Astrocyte (in vitro differentiated cells and primary cell): ENCODE data around the gene POLR1E. TPM values are rescaled to one million over a fixed set of nuclear protein-coding genes. Genes with fewer than 3 reads are reported as not detected.

Experiments
- DNase-seq: peaks from one replicate; pipeline ENCODE4 v3.0.0-alpha.2; 2010; ENCODE audit warnings: low read depth
- FAIRE-seq: peaks from 2 replicates; lab custom pipeline; 2011; peaks lifted over from hg19 to GRCh38; lab: Jason Lieb, UNC
- H2AFZ ChIP-seq: 2 replicates; pipeline ENCODE4 v1.6.0; 2012; ENCODE audit warnings: low read depth, low read length, inconsistent platforms
- H3K27ac ChIP-seq: 2 replicates; pipeline ENCODE4 v1.5.1; 2011; ENCODE audit warnings: low read depth, low read length, inconsistent platforms
- H3K27me3 ChIP-seq: 2 replicates; pipeline ENCODE4 v1.6.0; 2011; ENCODE audit warnings: low read length, inconsistent platforms; ENCODE audit not compliant: insufficient read depth
- H3K36me3 ChIP-seq: 2 replicates; pipeline ENCODE4 v1.5.1; 2011; ENCODE audit warnings: low read length, inconsistent platforms; ENCODE audit not compliant: insufficient read depth
- H3K4me1 ChIP-seq: 2 replicates; pipeline ENCODE4 v1.5.1; 2011; ENCODE audit warnings: low read length, inconsistent platforms; ENCODE audit not compliant: insufficient read depth
- H3K4me2 ChIP-seq: 2 replicates; pipeline ENCODE4 v1.6.0; 2012; ENCODE audit warnings: low read length, inconsistent platforms
- H3K4me3 ChIP-seq: 2 replicates; pipeline ENCODE4 v1.5.1; 2011; ENCODE audit warnings: low read depth, mild to moderate bottlenecking, low read length, inconsistent platforms; ENCODE audit not compliant: insufficient read depth
- H3K79me2 ChIP-seq: 2 replicates; pipeline ENCODE4 v1.6.0; 2012; ENCODE audit warnings: mild to moderate bottlenecking, low read length, inconsistent platforms; ENCODE audit not compliant: insufficient read depth
- H3K9ac ChIP-seq: 2 replicates; pipeline ENCODE4 v1.6.0; 2012; ENCODE audit warnings: mild to moderate bottlenecking, low read length, inconsistent platforms
- H3K9me3 ChIP-seq: 2 replicates; pipeline ENCODE4 v1.5.1; 2012; ENCODE audit warnings: low read depth, mild to moderate bottlenecking, low read length, inconsistent platforms; ENCODE audit not compliant: insufficient read depth
- H4K20me1 ChIP-seq: 2 replicates; pipeline ENCODE4 v1.6.0; 2012; ENCODE audit warnings: low read length, inconsistent platforms; ENCODE audit not compliant: insufficient read depth
- H3K27ac Mint-ChIP-seq: one replicate; pipeline ENCODE4 v1.8.0; 2021; ENCODE audit warnings: mild to moderate bottlenecking, mixed read lengths; ENCODE audit not compliant: unreplicated experiment
- H3K27me3 Mint-ChIP-seq: one replicate; pipeline ENCODE4 v1.8.0; 2021; ENCODE audit warnings: low read depth, mixed read lengths; ENCODE audit not compliant: unreplicated experiment
- H3K36me3 Mint-ChIP-seq: one replicate; pipeline ENCODE4 v1.8.0; 2021; ENCODE audit warnings: low read depth, mixed read lengths; ENCODE audit not compliant: unreplicated experiment
- H3K4me1 Mint-ChIP-seq: one replicate; pipeline ENCODE4 v1.8.0; 2021; ENCODE audit warnings: low read depth, mixed read lengths; ENCODE audit not compliant: unreplicated experiment
- H3K4me3 Mint-ChIP-seq: one replicate; pipeline ENCODE4 v1.8.0; 2021; ENCODE audit warnings: mild to moderate bottlenecking, moderate library complexity, mixed read lengths; ENCODE audit not compliant: unreplicated experiment
- H3K9me3 Mint-ChIP-seq: one replicate; pipeline ENCODE4 v1.8.0; 2021; ENCODE audit warnings: mild to moderate bottlenecking, mixed read lengths; ENCODE audit not compliant: unreplicated experiment
- CTCF ChIP-seq: IDR thresholded peaks from 2 replicates; pipeline ENCODE4 v1.5.1; 2011; ENCODE audit warnings: low read depth, mild to moderate bottlenecking, inconsistent platforms, low read length, moderate library complexity; ENCODE audit not compliant: insufficient read depth
- EZH2 ChIP-seq: IDR thresholded peaks from 2 replicates; pipeline ENCODE4 v1.6.1; 2012; ENCODE audit warnings: mild to moderate bottlenecking, low read length, inconsistent platforms; ENCODE audit not compliant: insufficient read depth
- total RNA-seq: library from RNA; stranded (reverse); gene quantifications from 2 replicates; pipeline ENCODE4 v1.2.1, GENCODE V29; 2021

The POLR1E gene
- total RNA-seq, 1 donor from 2014 or later = 23.2 TPM

- peaks cover 7% of the 10 kb centered on the region for H3K4me1 ChIP-seq
- H3K4me3 Mint-ChIP-seq = no peak overlapping the region
- no peak overlapping the region for H3K4me2 ChIP-seq
- peaks cover 1% of the 10 kb centered on the region for H3K9me3 Mint-ChIP-seq
- peaks cover 6% of the 10 kb centered on the region for H3K79me2 ChIP-seq
- FAIRE-seq (no peak), DNase-seq (no peak)
- H2AFZ ChIP-seq = no peak overlapping the region
- H3K27ac Mint-ChIP-seq = no peak overlapping the region
- no peak overlapping the region for H3K4me3 ChIP-seq
- peaks cover 6% of the 10 kb centered on the region for H3K4me1 Mint-ChIP-seq
- peaks cover 48% of the 10 kb centered on the region for H3K36me3 ChIP-seq
- H3K36me3 Mint-ChIP-seq = peaks cover 39% of the 10 kb centered on the region
- no peaks in the 10 kb centered on the region for H3K27me3 ChIP-seq
- no peaks in the 10 kb centered on the region for H3K9me3 ChIP-seq
- no peak overlapping the region for H3K27ac ChIP-seq
- H4K20me1 ChIP-seq = peaks cover 51% of the 10 kb centered on the region
- no peaks in the 10 kb centered on the region for H3K27me3 Mint-ChIP-seq
- H3K9ac ChIP-seq = no peak overlapping the region
- TF ChIP-seq CTCF = no peak
- no peak for TF ChIP-seq EZH2
These were observed 18.9 kb downstream of the POLR1E start for GRCh38 chr9:37504605-37505004.

GRCh38 chr9:37507566-37508134, 21.9 kb downstream of the POLR1E start:
- H3K4me1 ChIP-seq = peaks cover 7% of the 10 kb centered on the region
- H3K36me3 ChIP-seq = peaks cover 29% of the 10 kb centered on the region
- Mint-ChIP-seq H3K9me3 (peaks cover 1% of the 10 kb centered on the region), H3K36me3 (peaks cover 28% of the 10 kb centered on the region), H3K27ac (no peak overlapping the region), H3K27me3 (no peaks in the 10 kb centered on the region), H3K4me3 (no peak overlapping the region), H3K4me1 (peaks cover 6% of the 10 kb centered on the region)
- no peak for TF ChIP-seq CTCF
- TF ChIP-seq EZH2 = no peak
- DNase-seq (no peak), FAIRE-seq (no peak)
- H3K27ac ChIP-seq = no peak overlapping the region
- H3K27me3 ChIP-seq = no peaks in the 10 kb centered on the region
- H3K79me2 ChIP-seq = peaks cover 3% of the 10 kb centered on the region
- no peak overlapping the region for H2AFZ ChIP-seq
- no peak overlapping the region for H3K4me2 ChIP-seq
- H3K4me3 ChIP-seq = no peak overlapping the region
- H3K9ac ChIP-seq = no peak overlapping the region
- H4K20me1 ChIP-seq = peaks cover 33% of the 10 kb centered on the region
- no peaks in the 10 kb centered on the region for H3K9me3 ChIP-seq

GRCh38 chr9:37508135-37508833, 22.5 kb downstream of the POLR1E start:
- Histone ChIP-seq H3K27ac (no peak overlapping the region), H3K4me3 (no peak overlapping the region), H3K79me2 (peaks cover 3% of the 10 kb centered on the region), H3K4me1 (peaks cover 7% of the 10 kb centered on the region), H3K9me3 (no peaks in the 10 kb centered on the region), H3K27me3 (no peaks in the 10 kb centered on the region), H3K36me3 (peaks cover 24% of the 10 kb centered on the region), H4K20me1 (peaks cover 28% of the 10 kb centered on the region), H3K9ac (no peak overlapping the region), H2AFZ (no peak overlapping the region), H3K4me2 (no peak overlapping the region)
- Mint-ChIP-seq H3K27me3 (no peaks in the 10 kb centered on the region), H3K9me3 (peaks cover 1% of the 10 kb centered on the region), H3K4me3 (no peak overlapping the region), H3K4me1 (peaks cover 6% of the 10 kb centered on the region), H3K27ac (no peak overlapping the region), H3K36me3 (peaks cover 29% of the 10 kb centered on the region)
- DNase-seq (no peak), FAIRE-seq (no peak)
- TF ChIP-seq EZH2 (no peak), CTCF (no peak)
